ENCODE measurements around the gene TGIF2. TPM values are rescaled to one million over a fixed set of nuclear protein-coding genes. Genes with fewer than 3 reads are reported as not detected.

Gene TGIF2
- polyA plus RNA-seq, 1 donor (not counting 4 experiments of a cell fraction or from before 2014, with no cell fraction given), result 6.7 TPM

DNA sequence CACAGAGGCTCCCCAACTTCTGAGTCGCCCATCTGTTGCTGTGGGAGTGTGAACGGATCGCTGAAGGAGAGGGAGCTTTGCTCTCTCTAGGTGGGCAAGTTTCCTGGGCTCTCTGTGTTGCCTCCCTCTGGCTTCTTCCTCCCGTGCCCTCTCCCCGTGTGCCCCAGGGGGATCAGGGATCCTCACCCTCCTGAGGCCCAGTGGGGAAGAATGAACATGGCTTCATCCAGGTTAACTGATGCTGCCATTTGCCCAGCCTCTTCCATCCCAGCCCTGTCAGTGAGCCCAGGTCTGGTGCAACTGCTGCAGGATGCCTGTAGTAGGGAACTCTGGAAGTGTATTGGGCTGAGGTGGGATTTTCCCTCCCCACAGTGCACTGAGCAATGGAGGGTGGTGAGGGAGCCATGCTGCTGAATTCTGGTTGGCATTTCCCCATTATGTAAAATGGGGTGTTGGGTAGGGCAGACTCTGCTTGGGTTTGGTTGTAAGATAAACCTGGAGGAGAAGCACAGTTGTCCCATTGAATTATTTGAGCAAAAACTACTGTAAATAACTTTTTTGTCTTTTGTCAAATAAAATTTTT, 20.0 kb downstream of the TGIF2 start:
- no peak for TF ChIP-seq EZH2 (IDR thresholded peaks at IDR 0.05; ENCODE audit: low read length)
- TF ChIP-seq, protein P1, sequence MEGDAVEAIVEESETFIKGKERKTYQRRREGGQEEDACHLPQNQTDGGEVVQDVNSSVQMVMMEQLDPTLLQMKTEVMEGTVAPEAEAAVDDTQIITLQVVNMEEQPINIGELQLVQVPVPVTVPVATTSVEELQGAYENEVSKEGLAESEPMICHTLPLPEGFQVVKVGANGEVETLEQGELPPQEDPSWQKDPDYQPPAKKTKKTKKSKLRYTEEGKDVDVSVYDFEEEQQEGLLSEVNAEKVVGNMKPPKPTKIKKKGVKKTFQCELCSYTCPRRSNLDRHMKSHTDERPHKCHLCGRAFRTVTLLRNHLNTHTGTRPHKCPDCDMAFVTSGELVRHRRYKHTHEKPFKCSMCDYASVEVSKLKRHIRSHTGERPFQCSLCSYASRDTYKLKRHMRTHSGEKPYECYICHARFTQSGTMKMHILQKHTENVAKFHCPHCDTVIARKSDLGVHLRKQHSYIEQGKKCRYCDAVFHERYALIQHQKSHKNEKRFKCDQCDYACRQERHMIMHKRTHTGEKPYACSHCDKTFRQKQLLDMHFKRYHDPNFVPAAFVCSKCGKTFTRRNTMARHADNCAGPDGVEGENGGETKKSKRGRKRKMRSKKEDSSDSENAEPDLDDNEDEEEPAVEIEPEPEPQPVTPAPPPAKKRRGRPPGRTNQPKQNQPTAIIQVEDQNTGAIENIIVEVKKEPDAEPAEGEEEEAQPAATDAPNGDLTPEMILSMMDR (optimal IDR thresholded peaks at IDR 0.05 in 1 of 3, IDR thresholded peaks at IDR 0.05 in 1 of 3, conservative IDR thresholded peaks at IDR 0.05 in 1 of 3; ENCODE audit: extremely low read depth in 1 of 3, insufficient read depth in 2 of 3, low read length in 3 of 3), result no peak

DNA sequence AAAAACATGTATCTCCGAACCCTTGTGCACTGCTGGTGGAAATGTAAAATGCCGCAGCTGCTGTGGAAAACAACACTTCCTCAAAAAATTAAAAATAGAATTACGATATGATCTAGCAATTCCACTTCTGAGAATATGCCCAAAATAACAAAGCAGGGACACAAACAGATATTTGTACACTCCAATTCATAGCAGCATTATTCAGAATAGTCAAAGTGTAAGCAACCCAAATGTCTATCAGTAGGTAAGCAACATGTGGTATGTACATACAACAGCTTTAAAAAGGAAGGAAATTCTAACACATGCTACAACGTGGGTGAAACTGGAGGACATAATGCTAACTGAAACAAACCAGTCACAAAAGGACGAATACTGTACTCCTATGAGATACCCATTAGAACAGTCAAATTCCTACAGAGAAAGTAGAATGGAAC, 26.5 kb downstream of the TGIF2 start:
- FAIRE-seq (no peak), DNase-seq (ENCODE audit: low read depth, low spot score) (no peak)
- no peak overlapping the region for H3K4me2 ChIP-seq (ENCODE audit: control insufficient read depth, extremely low read depth, insufficient read depth, low read depth, low read length)
- H3K4me1 ChIP-seq (ENCODE audit: control insufficient read depth, extremely low read depth, insufficient read depth, low read length), result peaks cover 2% of the 10 kb centered on the region
- dilution Hi-C loops (cut with MboI; ENCODE audit: extremely low pct_ligation_motif_present, low sequenced_read_pairs), result no loop called here
- no peaks in the 10 kb centered on the region for H4K20me1 ChIP-seq (ENCODE audit: control insufficient read depth, extremely low read depth, insufficient read depth, low read length)
- no peaks in the 10 kb centered on the region for H3K36me3 ChIP-seq (ENCODE audit: control insufficient read depth in 2 of 2, extremely low read depth in 1 of 2, insufficient read depth in 2 of 2, low read length in 2 of 2)
- no peaks in the 10 kb centered on the region for H3K79me2 ChIP-seq (ENCODE audit: control insufficient read depth, insufficient read depth, low read length)
- no peak overlapping the region for H3K27ac ChIP-seq (ENCODE audit: control insufficient read depth, insufficient read depth, low read length)
- H3K27me3 ChIP-seq (ENCODE audit: control insufficient read depth, extremely low read depth, insufficient read depth, low read length), result no peaks in the 10 kb centered on the region
- no peak overlapping the region for H3K4me3 ChIP-seq (ENCODE audit: control insufficient read depth in 2 of 3, extremely low read depth in 1 of 3, insufficient read depth in 2 of 3, low read depth in 1 of 3, low read length in 3 of 3)
- no peaks in the 10 kb centered on the region for H3K9me1 ChIP-seq (ENCODE audit: control insufficient read depth, extremely low read depth, insufficient read depth, low read length)
- no peak overlapping the region for H3K9ac ChIP-seq (ENCODE audit: control insufficient read depth, extremely low read depth, insufficient read depth, low read length)
- no peaks in the 10 kb centered on the region for H3K9me3 ChIP-seq (ENCODE audit: control insufficient read depth, low read depth, low read length)
- no peak overlapping the region for H2AFZ ChIP-seq (ENCODE audit: control insufficient read depth, low read length)
- no peak for TF ChIP-seq EZH2 (IDR thresholded peaks at IDR 0.05; ENCODE audit: low read length)
- TF ChIP-seq, protein P1 (optimal IDR thresholded peaks at IDR 0.05 in 1 of 3, IDR thresholded peaks at IDR 0.05 in 1 of 3, conservative IDR thresholded peaks at IDR 0.05 in 1 of 3; ENCODE audit: extremely low read depth in 1 of 3, insufficient read depth in 2 of 3, low read length in 3 of 3), result no peak

More for the DNA sequence above, 20.0 kb downstream of the TGIF2 start:
- no peak overlapping the region for H3K9ac ChIP-seq (ENCODE audit: control insufficient read depth, extremely low read depth, insufficient read depth, low read length)
- peaks cover 0 to 2% of the 10 kb centered on the region in 2 experiments for H3K36me3 ChIP-seq (ENCODE audit: control insufficient read depth in 2 of 2, extremely low read depth in 1 of 2, insufficient read depth in 2 of 2, low read length in 2 of 2)
- H3K9me1 ChIP-seq (ENCODE audit: control insufficient read depth, extremely low read depth, insufficient read depth, low read length), result no peaks in the 10 kb centered on the region
- no peak overlapping the region for H3K27ac ChIP-seq (ENCODE audit: control insufficient read depth, insufficient read depth, low read length)
- H2AFZ ChIP-seq (ENCODE audit: control insufficient read depth, low read length), result no peak overlapping the region
- H3K4me3 ChIP-seq (ENCODE audit: control insufficient read depth in 2 of 3, extremely low read depth in 1 of 3, insufficient read depth in 2 of 3, low read depth in 1 of 3, low read length in 3 of 3), result no peak overlapping the region
- H3K4me2 ChIP-seq (ENCODE audit: control insufficient read depth, extremely low read depth, insufficient read depth, low read depth, low read length), result no peak overlapping the region
- H3K27me3 ChIP-seq (ENCODE audit: control insufficient read depth, extremely low read depth, insufficient read depth, low read length), result no peaks in the 10 kb centered on the region
- no peaks in the 10 kb centered on the region for H3K9me3 ChIP-seq (ENCODE audit: control insufficient read depth, low read depth, low read length)
- no peaks in the 10 kb centered on the region for H4K20me1 ChIP-seq (ENCODE audit: control insufficient read depth, extremely low read depth, insufficient read depth, low read length)
- H3K4me1 ChIP-seq (ENCODE audit: control insufficient read depth, extremely low read depth, insufficient read depth, low read length), result peaks cover 1% of the 10 kb centered on the region
- no peak for DNase-seq (ENCODE audit: low read depth, low spot score)
- H3K79me2 ChIP-seq (ENCODE audit: control insufficient read depth, insufficient read depth, low read length), result no peaks in the 10 kb centered on the region
- dilution Hi-C loops (cut with MboI; ENCODE audit: extremely low pct_ligation_motif_present, low sequenced_read_pairs), result no loop called here
- no peak for FAIRE-seq

Measured in keratinocyte (primary cell).